A549 (cell line): ENCODE results near the gene LDHAL6B. TPM values are rescaled to one million over a fixed set of nuclear protein-coding genes. Genes with fewer than 3 reads are reported as not detected.

Experiments
- ATAC-seq, 2 experiments: fragments of 200-7000 bp in 1 of 2; fragments of >200 bp in 1 of 2; cut with Nextera tagmentation in 1 of 2; cut with Tn5 transposase in 1 of 2; 3 replicates each; pipeline versions ENCODE4 v1.8.0 to v1.9.1; 2018 to 2020; ENCODE audit warnings: mild to moderate bottlenecking in 1 of 2, moderate library complexity in 1 of 2
- CTCF ChIA-PET: fragments of 300-600 bp; sonication (Branson Sonifier 250); formaldehyde crosslinking; extraction: SDS; loops from one replicate; lab custom pipeline; 2021; ENCODE audit warnings: antibody characterized with exemption, inconsistent platforms; lab: Yijun Ruan, JAX
- POLR2A ChIA-PET: fragments of 350-600 bp; formaldehyde crosslinking; extraction: SDS; loops from one replicate; lab custom pipeline; 2021; ENCODE audit warnings: antibody characterized with exemption, inconsistent platforms; lab: Yijun Ruan, JAX
- DNase-seq, 2 experiments: peaks; one replicate each; pipeline versions ENCODE4 v3.0.0 to v3.0.0-alpha.2; 2011 to 2016; ENCODE audit warnings: low read depth in 1 of 2, low spot score in 1 of 2
- FAIRE-seq: peaks from 2 replicates; lab custom pipeline; 2011; peaks lifted over from hg19 to GRCh38; lab: Jason Lieb, UNC
- H3K27ac ChIP-seq, 2 experiments: fragments of >200 bp; sonication (Bioruptor Twin); formaldehyde crosslinking; 3 replicates each; pipeline ENCODE4 v1.5.1; 2016 to 2017
- H3K4me1 ChIP-seq: fragments of >200 bp; sonication (Bioruptor Twin); formaldehyde crosslinking; 3 replicates; pipeline ENCODE4 v1.6.1; 2016
- H3K4me2 ChIP-seq: fragments of >200 bp; sonication (Bioruptor Twin); formaldehyde crosslinking; 3 replicates; pipeline ENCODE4 v1.6.1; 2016
- H3K4me3 ChIP-seq: fragments of >200 bp; sonication (Bioruptor Twin); formaldehyde crosslinking; 3 replicates; pipeline ENCODE4 v1.5.1; 2016
- H3K9me3 ChIP-seq: fragments of >200 bp; sonication (Bioruptor Twin); formaldehyde crosslinking; 3 replicates; pipeline ENCODE4 v1.6.1; 2016
- E2F6 ChIP-seq: IDR thresholded peaks from 2 replicates; pipeline ENCODE4 v1.6.1; 2012; ENCODE audit warnings: low read depth, borderline replicate concordance
- EHMT2 ChIP-seq: fragments of 200-600 bp; sonication (generic); IDR thresholded peaks from 2 replicates; pipeline ENCODE4 v1.6.1; 2016; ENCODE audit warnings: antibody characterized with exemption, low read depth, mild to moderate bottlenecking, moderate library complexity
- HOXB13 ChIP-seq: fragments of 250-450 bp; sonication (Bioruptor Pico); IDR thresholded peaks from 2 replicates; pipeline ENCODE4 v1.5.0; 2020; ENCODE audit warnings: low read depth, mild to moderate bottlenecking, moderate library complexity
- MAFK ChIP-seq: fragments of 450-650 bp; IDR thresholded peaks from 2 replicates; pipeline ENCODE4 v1.6.1; 2014; ENCODE audit not compliant: partially characterized antibody
- PHF8 ChIP-seq: fragments of 200-600 bp; sonication (generic); IDR thresholded peaks from 2 replicates; pipeline ENCODE4 v1.6.1; 2016; ENCODE audit warnings: low read depth, mild to moderate bottlenecking, antibody characterized with exemption, moderate library complexity, borderline replicate concordance
- POLR2AphosphoS2 ChIP-seq: conservative IDR thresholded peaks from 2 replicates; pipeline ENCODE4 v1.6.1; 2012; ENCODE audit warnings: low read length, improper control_type of control experiment, inconsistent platforms
- RAD21 ChIP-seq, 2 experiments: fragments of >200 bp in 1 of 2; sonication (Bioruptor Twin) in 1 of 2; formaldehyde crosslinking in 1 of 2; IDR thresholded peaks in 1 of 2; conservative IDR thresholded peaks in 1 of 2; 2 replicates in 1 of 2; 3 replicates in 1 of 2; pipeline ENCODE4 v1.6.1; 2012 to 2018; ENCODE audit warnings: inconsistent platforms in 1 of 2
- RCOR1 ChIP-seq: fragments of 150-350 bp; IDR thresholded peaks from 2 replicates; pipeline ENCODE4 v1.6.1; 2014; ENCODE audit warnings: antibody characterized with exemption, low read length, low read depth
- REST ChIP-seq: fragments of 200-600 bp; sonication (generic); IDR thresholded peaks from 2 replicates; pipeline ENCODE4 v1.6.1; 2016; ENCODE audit warnings: antibody characterized with exemption, mild to moderate bottlenecking, moderate library complexity
- USF2 ChIP-seq: fragments of 450-650 bp; IDR thresholded peaks from 2 replicates; pipeline ENCODE4 v1.6.1; 2014; ENCODE audit warnings: antibody characterized with exemption
- WGBS: methylation state at CpG from one replicate; pipeline ENCODE4 v1.1.6; 2017; ENCODE audit errors: missing lambda C conversion rate; 5-methylcytosine and 5-hydroxymethylcytosine counted together
- polyA plus RNA-seq, 4 experiments: library from polyadenylated mRNA; depleted of rRNA in 3 of 4; stranded (reverse); fragments of >200 nt; fragmentation: RNase III in 1 of 4; extraction: RNeasy Plus Mini Kit Qiagen cat#74134 plus additional on column Dnase treatment in 1 of 4; gene quantifications; 2 replicates in 3 of 4; 3 replicates in 1 of 4; pipeline ENCODE4 v1.2.3, GENCODE V29; 2011 to 2017

LDHAL6B gene
- polyA plus RNA-seq, 2 of the 4 experiments (the other 2 are of a cell fraction): not detected

GRCh38 chr15:59205839-59206622 is 612 bp upstream of the LDHAL6B start (continued):
- TF ChIP-seq HOXB13 (no peak), MAFK (no peak), RCOR1 (no peak), RAD21 (conservative IDR thresholded peaks at IDR 0.05 in 1 of 2, IDR thresholded peaks at IDR 0.05 in 1 of 2) (no peak)

GRCh38 chr15:59208613-59209249 is 2.1 kb downstream of the LDHAL6B start:
- ATAC-seq (no peak), DNase-seq (no peak), FAIRE-seq (no peak)
- Histone ChIP-seq H3K4me1 (no peaks in the 10 kb centered on the region), H3K9me3 (no peaks in the 10 kb centered on the region), H3K4me2 (no peak overlapping the region), H3K4me3 (no peak overlapping the region), H3K27ac (0 out of 6 replicates have a peak overlapping the region, but pooled peaks of 1 of the 2 experiments have one; percentile 1)
- POLR2A ChIA-PET: no interaction called here
- CTCF ChIA-PET: interaction anchor here (1.5 to 1.6 kb wide), 2 partner anchors 11 to 25 kb away, joined by 3 read pairs; no protein-coding TSS in a partner anchor
- WGBS: 96% methylated on average over 7 of the region's 7 CpGs
- TF ChIP-seq USF2: no peak
- TF ChIP-seq PHF8: no peak
- no peak for TF ChIP-seq E2F6

GRCh38 chr15:59210186-59210585 is 3.5 kb downstream of the LDHAL6B start:
- no peak overlapping the region for H3K4me3 ChIP-seq
- H3K9me3 ChIP-seq: no peaks in the 10 kb centered on the region
- DNase-seq (no peak), FAIRE-seq (peak; percentile 13), ATAC-seq (no peak)
- TF ChIP-seq REST: no peak
- ChIA-PET POLR2A (no interaction called here), CTCF (interaction anchor here (2.3 kb wide), 1 partner anchor 14 kb away, joined by 9 read pairs; no protein-coding TSS in a partner anchor)
- no peaks in the 10 kb centered on the region for H3K4me1 ChIP-seq
- 93% methylated on average over 2 of the region's 2 CpGs for WGBS
- 0 out of 6 replicates have a peak overlapping the region, but pooled peaks of 1 of the 2 experiments have one; percentile 11 for H3K27ac ChIP-seq
- H3K4me2 ChIP-seq: no peak overlapping the region

- ChIA-PET POLR2A (no interaction called here), CTCF (interaction anchor here (1.2 to 1.3 kb wide), 2 partner anchors 42 to 196 kb away, joined by 3 read pairs; no protein-coding TSS in a partner anchor)
Measured at GRCh38 chr15:59216911-59217310, 10.3 kb downstream of the LDHAL6B start.

More at GRCh38 chr15:59216911-59217310, 10.3 kb downstream of the LDHAL6B start:
- Histone ChIP-seq H3K4me1 (peaks cover 5% of the 10 kb centered on the region; the same call in 1 of the 3 replicates), H3K4me2 (no peak overlapping the region), H3K4me3 (no peak overlapping the region), H3K9me3 (no peaks in the 10 kb centered on the region), H3K27ac (peak overlapping the region in 1 of 2 experiments; percentile 7; a peak in 1 of 6 replicates)
- FAIRE-seq: peak; percentile 51
- no peak for DNase-seq
- TF ChIP-seq EHMT2: no peak
- TF ChIP-seq POLR2AphosphoS2: peak; percentile 58; the same call in 1 of the 2 replicates
- TF ChIP-seq USF2: no peak
- ATAC-seq: no peak
- 83% methylated on average over 5 of the region's 5 CpGs for WGBS
